GM23338 (cell line): ENCODE measurements around the gene ZER1. TPM values are rescaled to one million over a fixed set of nuclear protein-coding genes. Genes with fewer than 3 reads are reported as not detected.
A peak's percentile ranks its signal among the peaks of the same experiment; 100 is the strongest.

Experiments used
- ATAC-seq: fragments of 200-7000 bp; cut with Tn5 transposase; 3 replicates; pipeline ENCODE4 v1.9.1; 2020
- DNase-seq: peaks from one replicate; pipeline ENCODE4 v3.0.0-alpha.2; 2015; ENCODE audit warnings: low spot score
- H2AFZ ChIP-seq: fragments of 200-600 bp; sonication (generic); 2 replicates; pipeline ENCODE4 v1.8.0; 2016; ENCODE audit warnings: antibody characterized with exemption, mild to moderate bottlenecking, moderate library complexity
- H3F3A ChIP-seq: fragments of 200-600 bp; sonication (generic); replicated peaks from 2 replicates; pipeline ENCODE4 v1.8.0; 2017; ENCODE audit warnings: antibody characterized with exemption, mixed run types, low read depth
- H3K27ac ChIP-seq: fragments of 200-600 bp; sonication (generic); 2 replicates; pipeline ENCODE4 v1.6.1; 2016; ENCODE audit warnings: low read depth
- H3K27me3 ChIP-seq: fragments of 200-600 bp; sonication (generic); 2 replicates; pipeline ENCODE4 v1.8.0; 2016; ENCODE audit warnings: mild to moderate bottlenecking, mixed run types, moderate library complexity; ENCODE audit not compliant: insufficient read depth
- H3K36me3 ChIP-seq: fragments of 200-600 bp; sonication (generic); 2 replicates; pipeline ENCODE4 v1.8.0; 2016; ENCODE audit warnings: mild to moderate bottlenecking; ENCODE audit not compliant: insufficient read depth
- H3K4me1 ChIP-seq: fragments of 200-600 bp; sonication (generic); 2 replicates; pipeline ENCODE4 v1.8.0; 2016; ENCODE audit warnings: mild to moderate bottlenecking, moderate library complexity; ENCODE audit not compliant: insufficient read depth
- H3K4me2 ChIP-seq: fragments of 200-600 bp; sonication (generic); 2 replicates; pipeline ENCODE4 v1.7.1; 2017; ENCODE audit warnings: mixed run types
- H3K4me3 ChIP-seq: fragments of 200-600 bp; sonication (generic); 2 replicates; pipeline ENCODE4 v1.6.1; 2016; ENCODE audit warnings: mixed run types
- H3K79me2 ChIP-seq: fragments of 200-600 bp; sonication (generic); replicated peaks from 2 replicates; pipeline ENCODE4 v1.8.0; 2017; ENCODE audit warnings: mild to moderate bottlenecking; ENCODE audit not compliant: insufficient read depth
- H3K9me2 ChIP-seq: fragments of 200-600 bp; sonication (generic); 2 replicates; pipeline ENCODE4 v1.8.0; 2017; ENCODE audit not compliant: insufficient read depth
- H4K20me1 ChIP-seq: fragments of 200-600 bp; sonication (generic); replicated peaks from 2 replicates; pipeline ENCODE4 v1.8.0; 2017; ENCODE audit warnings: mild to moderate bottlenecking; ENCODE audit not compliant: insufficient read depth
- H3K27ac Mint-ChIP-seq: 2 replicates; pipeline ENCODE4 v1.8.0; 2020; ENCODE audit warnings: inconsistent platforms, mild to moderate bottlenecking, moderate library complexity, mixed read lengths
- H3K27me3 Mint-ChIP-seq: 3 replicates; pipeline ENCODE4 v1.8.0; 2022; ENCODE audit warnings: low read depth, mild to moderate bottlenecking, moderate library complexity, mixed read lengths, inconsistent platforms; ENCODE audit not compliant: insufficient read depth, poor library complexity
- H3K36me3 Mint-ChIP-seq: 3 replicates; pipeline ENCODE4 v1.8.0; 2021; ENCODE audit warnings: low read depth, mild to moderate bottlenecking, inconsistent platforms, moderate library complexity, mixed read lengths
- H3K4me1 Mint-ChIP-seq: 3 replicates; pipeline ENCODE4 v1.8.0; 2020; ENCODE audit warnings: mild to moderate bottlenecking, inconsistent platforms, mixed read lengths
- H3K4me3 Mint-ChIP-seq: 3 replicates; pipeline ENCODE4 v1.8.0; 2021; ENCODE audit warnings: moderate library complexity, mild to moderate bottlenecking, inconsistent platforms, mixed read lengths
- H3K9me3 Mint-ChIP-seq: 3 replicates; pipeline ENCODE4 v1.8.0; 2020; ENCODE audit warnings: moderate library complexity, mild to moderate bottlenecking, inconsistent platforms, mixed read lengths
- CREB1 ChIP-seq: fragments of 250-450 bp; sonication (Bioruptor Pico); IDR thresholded peaks from 2 replicates; pipeline ENCODE4 v1.5.0; 2020; ENCODE audit warnings: low read depth, mild to moderate bottlenecking, moderate library complexity
- EZH2 ChIP-seq: fragments of 200-600 bp; sonication (generic); IDR thresholded peaks from one replicate; pipeline ENCODE4 v1.8.0; 2017; ENCODE audit warnings: antibody characterized with exemption, mild to moderate bottlenecking, low read depth; ENCODE audit not compliant: unreplicated experiment
- EZH2phosphoT487 ChIP-seq: fragments of 200-600 bp; sonication (generic); IDR thresholded peaks from one replicate; pipeline ENCODE4 v1.8.1; 2018; ENCODE audit warnings: antibody characterized with exemption; ENCODE audit not compliant: unreplicated experiment
- JUNB ChIP-seq: IDR thresholded peaks from one replicate; pipeline ENCODE4 v1.6.1; 2016; ENCODE audit warnings: antibody characterized with exemption; ENCODE audit not compliant: unreplicated experiment
- NANOG ChIP-seq: IDR thresholded peaks from 2 replicates; pipeline ENCODE4 v1.6.1; 2016; ENCODE audit warnings: antibody characterized with exemption, borderline replicate concordance
- POLR2AphosphoS5 ChIP-seq: IDR thresholded peaks from 2 replicates; pipeline ENCODE4 v1.6.1; 2016; ENCODE audit warnings: antibody characterized with exemption, low read depth
- ZNF114 ChIP-seq: fragments of 250-450 bp; sonication (Bioruptor Pico); IDR thresholded peaks from 2 replicates; pipeline ENCODE4 v1.5.0; 2020; ENCODE audit warnings: mild to moderate bottlenecking, moderate library complexity
- ZNF331 ChIP-seq: fragments of 250-450 bp; sonication (Bioruptor Pico); IDR thresholded peaks from 2 replicates; pipeline ENCODE4 v1.5.0; 2020; ENCODE audit warnings: low read depth, mild to moderate bottlenecking, moderate library complexity
- ZNF462 ChIP-seq: fragments of 250-450 bp; sonication (Bioruptor Pico); IDR thresholded peaks from 2 replicates; pipeline ENCODE4 v1.5.0; 2020; ENCODE audit warnings: mild to moderate bottlenecking, moderate library complexity
- polyA plus RNA-seq: library from polyadenylated mRNA; unstranded; fragments of >200 nt; fragmentation: Nextera tagmentation; extraction: Ambion mirVana; gene quantifications from 2 replicates; pipeline ENCODE4 v1.2.1, GENCODE V29; 2016
- total RNA-seq: library from RNA; depleted of rRNA; stranded (reverse); fragments of >200 nt; shearing (Covaris generic); gene quantifications from 2 replicates; pipeline ENCODE4 v1.2.3, GENCODE V29; 2014

ZER1 gene
- total and polyA plus RNA-seq, 2 experiments from 2014 or later: 7.0 to 23.9 TPM

- Histone ChIP-seq H3K4me3 (peak overlapping the region; percentile 93), H3F3A (peaks cover 48% of the 10 kb centered on the region), H2AFZ (no peak overlapping the region), H3K36me3 (peaks cover 5% of the 10 kb centered on the region), H3K27ac (peak overlapping the region; percentile 66; the same call in 1 of the 2 replicates), H3K4me2 (peak overlapping the region; percentile 99), H3K9me2 (no peaks in the 10 kb centered on the region), H4K20me1 (peaks cover 39% of the 10 kb centered on the region), H3K79me2 (peaks cover 59% of the 10 kb centered on the region), H3K4me1 (peaks cover 41% of the 10 kb centered on the region), H3K27me3 (no peaks in the 10 kb centered on the region)
- peaks cover 13% of the 10 kb centered on the region for H3K9me3 Mint-ChIP-seq
- H3K4me1 Mint-ChIP-seq: peaks cover 37% of the 10 kb centered on the region
- H3K27ac Mint-ChIP-seq: peak overlapping the region; percentile 49; the same call in 1 of the 2 replicates
- DNase-seq (no peak), ATAC-seq (no peak)
- peaks cover 68% of the 10 kb centered on the region for H3K36me3 Mint-ChIP-seq
- H3K27me3 Mint-ChIP-seq: peaks cover 37% of the 10 kb centered on the region
- TF ChIP-seq EZH2 (no peak), CREB1 (CRISPR knock-in tag) (no peak), ZNF462 (CRISPR knock-in tag) (no peak), EZH2phosphoT487 (no peak), NANOG (no peak), ZNF331 (CRISPR knock-in tag) (no peak), POLR2AphosphoS5 (no peak), ZNF114 (no peak), JUNB (no peak)
- peak overlapping the region; percentile 100 for H3K4me3 Mint-ChIP-seq
These were observed 85.9 kb downstream of the ZER1 start for GRCh38 chr9:128685636-128686489.
